Smooth muscle cell of the pulmonary artery (primary cell): Measurements from ENCODE around the gene ACR. TPM values are rescaled to one million over a fixed set of nuclear protein-coding genes. Genes with fewer than 3 reads are reported as not detected.

Experiments
- total RNA-seq: library from RNA; depleted of rRNA; stranded (reverse); fragments of >200 nt; gene quantifications from 2 replicates; pipeline ENCODE4 v1.2.3, GENCODE V29; 2014

Gene ACR
- total RNA-seq: not detected in 2 replicates

GRCh38 chr22:50737728-50738648, at the start of gene ACR:
Gene ACR, plus strand, starts transcription at chr22:50738204. Its CDS starts 32 bp downstream, at chr22:50738236.

GRCh38 chr22:50783033-50783879, 45.3 kb downstream of the ACR start, which contains the start of gene RABL2B:
Gene RABL2B, minus strand, starts transcription at chr22:50783636. Its CDS starts 1,342 bp downstream, at chr22:50782294.

Other genes starting within 250 kb of the ACR start
- 60.0 and 74.5 TPM in 2 replicates for gene LMF2, start 230.5 kb upstream of the ACR start, total RNA-seq
- 19.7 and 19.9 TPM in 2 replicates for gene NCAPH2, start 230.0 kb upstream of the ACR start, total RNA-seq
- gene SCO2, start 212.6 kb upstream of the ACR start, total RNA-seq: 1.2 and 1.5 TPM in 2 replicates
- 15.2 and 18.5 TPM in 2 replicates for gene TYMP, start 208.2 kb upstream of the ACR start, total RNA-seq
- 0.39 and 0.63 TPM in 2 replicates for gene KLHDC7B, start 192.3 kb upstream of the ACR start, total RNA-seq
- gene SYCE3, start 175.3 kb upstream of the ACR start, total RNA-seq: not detected in 2 replicates
- 2.0 and 3.5 TPM in 2 replicates for gene CPT1B, start 159.8 kb upstream of the ACR start, total RNA-seq
- 13.7 and 15.0 TPM in 2 replicates for gene CHKB, start 155.4 kb upstream of the ACR start, total RNA-seq
- 0.03 and 0.07 TPM in 2 replicates for gene MAPK8IP2, start 137.4 kb upstream of the ACR start, total RNA-seq
- 36.3 and 48.5 TPM in 2 replicates for gene ARSA, start 110.1 kb upstream of the ACR start, total RNA-seq
- gene SHANK3, start 65.4 kb upstream of the ACR start, total RNA-seq: 0.33 and 0.59 TPM in 2 replicates
- gene RABL2B, start 45.4 kb downstream of the ACR start, total RNA-seq: 11.3 and 18.2 TPM in 2 replicates